ENCODE data around the gene ARHGAP23.

Gene ARHGAP23

GRCh38 chr17:38554430-38555350 is 126.4 kb downstream of the ARHGAP23 start:
- DNase-seq = no peak

- no peak for DNase-seq
Observed at GRCh38 chr17:38556239-38556638, 128.0 kb downstream of the ARHGAP23 start.

- DNase-seq = no peak
Observed at GRCh38 chr17:38557396-38557795, 129.1 kb downstream of the ARHGAP23 start.

- peak; percentile 90 for DNase-seq
Observed at GRCh38 chr17:38557836-38558727, 129.8 kb downstream of the ARHGAP23 start.

- DNase-seq = no peak
Observed at GRCh38 chr17:38558728-38559050, 130.4 kb downstream of the ARHGAP23 start.

- DNase-seq = peak; percentile 29
Observed at GRCh38 chr17:38559051-38559879, 131.0 kb downstream of the ARHGAP23 start.

- no peak for DNase-seq
Observed at GRCh38 chr17:38559880-38560230, 131.6 kb downstream of the ARHGAP23 start.

GRCh38 chr17:38560503-38561318 is 132.4 kb downstream of the ARHGAP23 start:
- DNase-seq = no peak

GRCh38 chr17:38561416-38562214 is 133.4 kb downstream of the ARHGAP23 start:
- DNase-seq = no peak

All from KG1 (cell line).